GM18505 (cell line): ENCODE measurements around the gene ATP10B.
A peak's percentile ranks its signal among the peaks of the same experiment; 100 is the strongest.

Experiments used
- ATAC-seq: cut with Tn5 transposase; IDR thresholded peaks from one replicate; pipeline ENCODE4 v1.9.1; 2021; ENCODE audit not compliant: unreplicated experiment
- POLR2A ChIP-seq: IDR thresholded peaks from 4 replicates; pipeline ENCODE4 v1.6.1; 2011; ENCODE audit warnings: borderline replicate concordance; ENCODE audit not compliant: insufficient read depth, insufficient read length; ENCODE audit errors: extremely low read depth

The ATP10B gene

GRCh38 chr5:160543395-160543794 lies 308.6 kb downstream of the ATP10B start:
- no peak for TF ChIP-seq POLR2A
- ATAC-seq: no peak

GRCh38 chr5:160542840-160543239 lies 309.2 kb downstream of the ATP10B start:
- no peak for ATAC-seq
- TF ChIP-seq POLR2A: no peak

GRCh38 chr5:160542281-160542680 lies 309.7 kb downstream of the ATP10B start:
- no peak for ATAC-seq
- TF ChIP-seq POLR2A: no peak

GRCh38 chr5:160539431-160539830 lies 312.6 kb downstream of the ATP10B start:
- no peak for TF ChIP-seq POLR2A
- peak; percentile 53 for ATAC-seq

GRCh38 chr5:160537940-160538339 lies 314.1 kb downstream of the ATP10B start:
- no peak for TF ChIP-seq POLR2A
- ATAC-seq: no peak

GRCh38 chr5:160537116-160537515 lies 314.9 kb downstream of the ATP10B start:
- no peak for ATAC-seq
- no peak for TF ChIP-seq POLR2A

- no peak for TF ChIP-seq POLR2A
- no peak for ATAC-seq
Measured at GRCh38 chr5:160534914-160535313, 317.1 kb downstream of the ATP10B start.

- TF ChIP-seq POLR2A: no peak
- ATAC-seq: no peak
Measured at GRCh38 chr5:160534125-160534524, 317.9 kb downstream of the ATP10B start.

- ATAC-seq: no peak
- no peak for TF ChIP-seq POLR2A
Measured at GRCh38 chr5:160525471-160526261, 326.3 kb downstream of the ATP10B start.

- no peak for ATAC-seq
- no peak for TF ChIP-seq POLR2A
Measured at GRCh38 chr5:160524827-160525226, 327.2 kb downstream of the ATP10B start.

- ATAC-seq: no peak
- TF ChIP-seq POLR2A: no peak
Measured at GRCh38 chr5:160523502-160524163, 328.4 kb downstream of the ATP10B start.

GRCh38 chr5:160521392-160521663 lies 330.7 kb downstream of the ATP10B start:
- no peak for TF ChIP-seq POLR2A
- ATAC-seq: no peak

GRCh38 chr5:160520609-160521391 lies 331.2 kb downstream of the ATP10B start:
- TF ChIP-seq POLR2A: no peak
- ATAC-seq: no peak
